Osteoblast (primary cell): ENCODE results near the gene CACNA1C. TPM values are rescaled to one million over a fixed set of nuclear protein-coding genes. Genes with fewer than 3 reads are reported as not detected.
A peak's percentile ranks its signal among the peaks of the same experiment; 100 is the strongest.

Source experiments
- DNase-seq: peaks from one replicate; pipeline ENCODE4 v3.0.0; 2011; ENCODE audit warnings: low spot score, mixed read lengths; ENCODE audit not compliant: insufficient read length; ENCODE audit errors: missing footprints
- H2AFZ ChIP-seq: 2 replicates; pipeline ENCODE4 v1.6.0; 2011; ENCODE audit warnings: mild to moderate bottlenecking, low read length
- H3K27ac ChIP-seq: 2 replicates; pipeline ENCODE4 v1.5.1; 2011; ENCODE audit warnings: mild to moderate bottlenecking, low read depth, low read length, moderate library complexity
- H3K27me3 ChIP-seq: 2 replicates; pipeline ENCODE4 v1.6.0; 2012; ENCODE audit warnings: mild to moderate bottlenecking, control low read depth, inconsistent platforms, low read length, moderate library complexity; ENCODE audit not compliant: insufficient read depth
- H3K36me3 ChIP-seq: 2 replicates; pipeline ENCODE4 v1.5.1; 2011; ENCODE audit warnings: mild to moderate bottlenecking, low read length, control low read depth, moderate library complexity; ENCODE audit not compliant: insufficient read depth
- H3K4me1 ChIP-seq: 2 replicates; pipeline ENCODE4 v1.5.1; 2011; ENCODE audit warnings: mild to moderate bottlenecking, low read length, control low read depth, moderate library complexity; ENCODE audit not compliant: insufficient read depth
- H3K4me2 ChIP-seq: 2 replicates; pipeline ENCODE4 v1.6.0; 2011; ENCODE audit warnings: mild to moderate bottlenecking, low read length; ENCODE audit not compliant: insufficient read depth
- H3K4me3 ChIP-seq: fragments of 200-600 bp; sonication (generic); 3 replicates; pipeline ENCODE4 v1.5.1; 2012; ENCODE audit warnings: mild to moderate bottlenecking, low read length, inconsistent platforms; ENCODE audit not compliant: insufficient read depth
- H3K79me2 ChIP-seq: 2 replicates; pipeline ENCODE4 v1.6.0; 2012; ENCODE audit warnings: mild to moderate bottlenecking, low read length, control low read depth, inconsistent platforms; ENCODE audit not compliant: insufficient read depth
- H3K9me3 ChIP-seq: 2 replicates; pipeline ENCODE4 v1.5.1; 2011; ENCODE audit warnings: low read depth, low read length, control low read depth
- H4K20me1 ChIP-seq: 2 replicates; pipeline ENCODE4 v1.6.0; 2012; ENCODE audit warnings: mild to moderate bottlenecking, low read length, control low read depth; ENCODE audit not compliant: insufficient read depth
- CTCF ChIP-seq: IDR thresholded peaks from 2 replicates; pipeline ENCODE4 v1.5.1; 2011; ENCODE audit warnings: mild to moderate bottlenecking, low read depth, low read length, moderate library complexity; ENCODE audit errors: extremely low read depth
- total RNA-seq: library from RNA; depleted of rRNA; stranded (reverse); fragments of >200 nt; gene quantifications from 2 replicates; pipeline ENCODE4 v1.2.3, GENCODE V29; 2012

The CACNA1C gene
- total RNA-seq, 1 donor, result 19.2 TPM

GRCh38 chr12:2227360-2227759 is 174.6 kb downstream of the CACNA1C start:
- H3K4me3 ChIP-seq, result no peak overlapping the region
- no peaks in the 10 kb centered on the region for H3K27me3 ChIP-seq
- DNase-seq, result no peak
- no peaks in the 10 kb centered on the region for H3K9me3 ChIP-seq
- H3K4me2 ChIP-seq, result no peak overlapping the region
- H3K36me3 ChIP-seq, result no peaks in the 10 kb centered on the region
- TF ChIP-seq CTCF, result no peak
- peaks cover 18% of the 10 kb centered on the region for H3K4me1 ChIP-seq
- H2AFZ ChIP-seq, result no peak overlapping the region
- H4K20me1 ChIP-seq, result no peaks in the 10 kb centered on the region
- no peak overlapping the region for H3K27ac ChIP-seq
- no peaks in the 10 kb centered on the region for H3K79me2 ChIP-seq

- H2AFZ ChIP-seq, result no peak overlapping the region
- no peaks in the 10 kb centered on the region for H4K20me1 ChIP-seq
- H3K36me3 ChIP-seq, result no peaks in the 10 kb centered on the region
- H3K4me2 ChIP-seq, result no peak overlapping the region
- no peaks in the 10 kb centered on the region for H3K27me3 ChIP-seq
- TF ChIP-seq CTCF, result no peak
- no peaks in the 10 kb centered on the region for H3K9me3 ChIP-seq
- no peak for DNase-seq
- no peak overlapping the region for H3K4me3 ChIP-seq
- peaks cover 27% of the 10 kb centered on the region for H3K4me1 ChIP-seq
- H3K79me2 ChIP-seq, result peaks cover under 1% of the 10 kb centered on the region
- H3K27ac ChIP-seq, result no peak overlapping the region
Measured at GRCh38 chr12:2228535-2228934, 175.7 kb downstream of the CACNA1C start.

- H3K27me3 ChIP-seq, result no peaks in the 10 kb centered on the region
- no peak overlapping the region for H2AFZ ChIP-seq
- no peak for DNase-seq
- H3K36me3 ChIP-seq, result no peaks in the 10 kb centered on the region
- H3K27ac ChIP-seq, result no peak overlapping the region
- H3K79me2 ChIP-seq, result peaks cover 14% of the 10 kb centered on the region
- no peak for TF ChIP-seq CTCF
- H3K4me2 ChIP-seq, result no peak overlapping the region
- peaks cover 29% of the 10 kb centered on the region for H3K4me1 ChIP-seq
- H3K4me3 ChIP-seq, result peak overlapping the region; percentile 24
- no peaks in the 10 kb centered on the region for H3K9me3 ChIP-seq
- H4K20me1 ChIP-seq, result no peaks in the 10 kb centered on the region
Measured at GRCh38 chr12:2229661-2230539, 177.1 kb downstream of the CACNA1C start.

- Histone ChIP-seq H2AFZ (no peak overlapping the region), H3K4me1 (peaks cover 22% of the 10 kb centered on the region), H3K27ac (no peak overlapping the region), H3K9me3 (no peaks in the 10 kb centered on the region), H3K4me2 (no peak overlapping the region), H3K79me2 (peaks cover 22% of the 10 kb centered on the region), H3K4me3 (no peak overlapping the region), H3K27me3 (no peaks in the 10 kb centered on the region), H4K20me1 (peaks cover 2% of the 10 kb centered on the region), H3K36me3 (no peaks in the 10 kb centered on the region)
- no peak for TF ChIP-seq CTCF
- DNase-seq, result no peak
Measured at GRCh38 chr12:2231011-2231595, 178.3 kb downstream of the CACNA1C start.
